Mammary epithelial cell (primary cell): ENCODE data around the gene SPTBN1.

Source experiments
- EZH2 ChIP-seq: IDR thresholded peaks from 2 replicates; pipeline ENCODE4 v1.6.1; 2012; ENCODE audit warnings: low read length, inconsistent platforms, borderline replicate concordance
- TF ChIP-seq, protein P1 (sequence below), 2 donors: IDR thresholded peaks in 1 of 2; conservative IDR thresholded peaks in 1 of 2; 2 replicates each; pipeline ENCODE4 v1.5.1; 2011 to 2012; ENCODE audit warnings: inconsistent platforms in 2 of 2, low read length in 2 of 2, mild to moderate bottlenecking in 2 of 2, control low read depth in 1 of 2, low read depth in 1 of 2; ENCODE audit not compliant: insufficient read depth in 1 of 2; ENCODE audit errors: extremely low read depth in 1 of 2

DNA sequence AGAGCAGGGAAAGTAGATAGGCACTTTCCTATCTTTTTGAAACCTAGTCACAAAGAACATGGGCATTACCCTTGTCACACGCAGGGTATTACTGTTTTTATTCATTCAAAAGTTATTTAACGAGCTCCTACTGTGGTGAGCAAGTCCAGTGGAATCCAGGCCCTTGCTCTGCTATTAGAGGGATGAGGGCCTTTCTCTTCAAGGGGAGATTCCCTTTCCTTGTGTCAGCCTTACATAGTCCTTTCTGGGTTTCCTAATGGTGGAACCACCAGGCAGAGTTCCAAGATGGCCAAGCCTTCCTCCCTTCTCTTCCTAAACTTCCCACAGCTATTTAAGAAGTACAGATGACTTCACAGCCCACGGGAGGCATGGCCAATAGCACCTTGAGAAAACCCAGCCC is 64.6 kb downstream of the SPTBN1 start:
- TF ChIP-seq, protein P1, sequence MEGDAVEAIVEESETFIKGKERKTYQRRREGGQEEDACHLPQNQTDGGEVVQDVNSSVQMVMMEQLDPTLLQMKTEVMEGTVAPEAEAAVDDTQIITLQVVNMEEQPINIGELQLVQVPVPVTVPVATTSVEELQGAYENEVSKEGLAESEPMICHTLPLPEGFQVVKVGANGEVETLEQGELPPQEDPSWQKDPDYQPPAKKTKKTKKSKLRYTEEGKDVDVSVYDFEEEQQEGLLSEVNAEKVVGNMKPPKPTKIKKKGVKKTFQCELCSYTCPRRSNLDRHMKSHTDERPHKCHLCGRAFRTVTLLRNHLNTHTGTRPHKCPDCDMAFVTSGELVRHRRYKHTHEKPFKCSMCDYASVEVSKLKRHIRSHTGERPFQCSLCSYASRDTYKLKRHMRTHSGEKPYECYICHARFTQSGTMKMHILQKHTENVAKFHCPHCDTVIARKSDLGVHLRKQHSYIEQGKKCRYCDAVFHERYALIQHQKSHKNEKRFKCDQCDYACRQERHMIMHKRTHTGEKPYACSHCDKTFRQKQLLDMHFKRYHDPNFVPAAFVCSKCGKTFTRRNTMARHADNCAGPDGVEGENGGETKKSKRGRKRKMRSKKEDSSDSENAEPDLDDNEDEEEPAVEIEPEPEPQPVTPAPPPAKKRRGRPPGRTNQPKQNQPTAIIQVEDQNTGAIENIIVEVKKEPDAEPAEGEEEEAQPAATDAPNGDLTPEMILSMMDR (conservative IDR thresholded peaks at IDR 0.05 in 1 of 2, IDR thresholded peaks at IDR 0.05 in 1 of 2; ENCODE audit: extremely low read depth in 1 of 2, insufficient read depth in 1 of 2, low read depth in 1 of 2, low read length in 2 of 2), result no peak
- TF ChIP-seq EZH2, result no peak
